ENCODE results near the gene ADSL. TPM values are rescaled to one million over a fixed set of nuclear protein-coding genes. Genes with fewer than 3 reads are reported as not detected.

Gene ADSL
- total RNA-seq, 1 donor: 106 TPM

DNA sequence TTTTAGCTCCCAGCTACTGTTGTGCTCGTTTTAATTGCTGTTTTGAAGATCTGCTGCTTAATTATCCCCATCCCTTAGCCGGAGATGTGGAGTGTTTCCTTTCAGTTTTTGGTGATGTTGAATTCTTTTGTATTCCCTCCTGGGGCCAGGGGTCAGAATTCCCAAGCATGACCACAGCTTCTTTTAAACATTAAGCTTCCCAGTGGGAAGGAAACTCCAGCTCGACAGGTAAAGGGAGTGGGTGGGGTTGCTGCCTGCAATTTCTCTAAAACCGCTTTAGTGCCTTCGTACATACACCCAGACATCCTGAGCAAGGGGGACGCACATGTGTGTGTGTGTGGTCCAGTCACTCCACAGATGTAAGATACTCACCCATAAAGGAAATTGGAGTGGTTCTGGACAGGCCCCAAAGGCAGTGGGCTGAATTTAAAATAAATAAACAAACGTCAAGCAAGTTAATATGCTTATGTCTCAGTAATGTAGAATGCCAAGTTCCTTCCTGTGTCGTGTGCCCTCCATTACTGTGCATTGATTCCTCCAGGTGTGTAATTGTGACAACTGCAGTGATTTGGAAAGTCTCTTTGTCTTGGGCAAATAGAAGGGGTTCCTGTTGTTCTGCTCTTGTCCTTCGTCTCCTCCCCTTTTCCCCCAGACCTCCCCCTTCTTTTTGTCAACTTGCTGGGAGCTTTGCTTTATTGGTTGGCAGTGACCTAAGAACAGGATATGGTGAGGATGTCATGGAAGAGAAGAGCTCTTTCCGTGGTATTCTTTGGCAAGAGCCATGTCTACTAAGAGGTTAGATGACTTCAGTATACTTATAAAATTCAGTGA lies 19.2 kb upstream of the ADSL start:
- no peak for DNase-seq (ENCODE audit: low read depth)
- no peak overlapping the region for H3K4me3 ChIP-seq (ENCODE audit: low read depth, low read length)

DNA sequence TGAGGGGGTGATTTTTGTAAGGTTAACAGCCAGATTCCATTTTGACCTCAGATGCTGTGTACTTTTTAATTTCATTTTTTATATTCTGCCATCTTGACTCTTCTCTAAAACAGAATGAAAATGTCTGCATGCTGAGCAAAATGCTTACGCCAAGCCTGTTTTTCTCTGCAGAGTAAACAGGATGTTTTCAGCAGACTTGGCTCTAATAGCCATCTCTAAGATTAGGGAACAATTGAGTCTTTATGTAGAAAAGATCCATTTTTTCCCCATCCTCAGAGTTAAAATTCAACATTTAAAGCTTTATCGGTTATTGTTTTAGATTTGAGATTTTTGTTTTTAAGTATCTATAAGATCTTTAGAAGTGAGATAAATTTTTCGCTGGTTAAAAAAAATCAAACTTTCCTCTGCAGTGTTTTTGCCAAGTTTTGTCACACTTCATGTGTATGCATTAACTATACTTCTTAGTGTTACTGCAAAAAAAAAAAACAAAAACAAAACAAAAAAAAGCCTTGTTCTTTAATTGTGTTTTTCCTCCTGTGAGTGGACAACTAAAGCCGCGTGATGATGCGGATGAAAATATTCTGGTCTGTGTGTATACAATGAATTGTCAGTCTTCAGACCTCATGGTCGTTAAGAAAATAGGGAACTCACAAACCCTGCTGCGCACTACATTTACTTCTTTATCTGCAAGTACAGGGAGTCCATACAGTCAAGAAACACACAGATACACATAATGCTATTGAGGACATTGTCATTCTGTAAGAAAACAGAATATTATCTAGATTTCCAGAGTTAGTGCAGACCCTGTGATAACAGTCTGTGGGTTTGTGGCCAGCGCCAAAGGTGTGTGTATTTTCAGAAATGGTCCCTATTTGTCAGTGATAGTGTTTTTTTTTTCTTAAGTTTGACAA lies 17.5 kb upstream of the ADSL start:
- TF ChIP-seq, protein P1, sequence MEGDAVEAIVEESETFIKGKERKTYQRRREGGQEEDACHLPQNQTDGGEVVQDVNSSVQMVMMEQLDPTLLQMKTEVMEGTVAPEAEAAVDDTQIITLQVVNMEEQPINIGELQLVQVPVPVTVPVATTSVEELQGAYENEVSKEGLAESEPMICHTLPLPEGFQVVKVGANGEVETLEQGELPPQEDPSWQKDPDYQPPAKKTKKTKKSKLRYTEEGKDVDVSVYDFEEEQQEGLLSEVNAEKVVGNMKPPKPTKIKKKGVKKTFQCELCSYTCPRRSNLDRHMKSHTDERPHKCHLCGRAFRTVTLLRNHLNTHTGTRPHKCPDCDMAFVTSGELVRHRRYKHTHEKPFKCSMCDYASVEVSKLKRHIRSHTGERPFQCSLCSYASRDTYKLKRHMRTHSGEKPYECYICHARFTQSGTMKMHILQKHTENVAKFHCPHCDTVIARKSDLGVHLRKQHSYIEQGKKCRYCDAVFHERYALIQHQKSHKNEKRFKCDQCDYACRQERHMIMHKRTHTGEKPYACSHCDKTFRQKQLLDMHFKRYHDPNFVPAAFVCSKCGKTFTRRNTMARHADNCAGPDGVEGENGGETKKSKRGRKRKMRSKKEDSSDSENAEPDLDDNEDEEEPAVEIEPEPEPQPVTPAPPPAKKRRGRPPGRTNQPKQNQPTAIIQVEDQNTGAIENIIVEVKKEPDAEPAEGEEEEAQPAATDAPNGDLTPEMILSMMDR (IDR thresholded peaks at IDR 0.05; ENCODE audit: insufficient read depth, low read depth, low read length): no peak
- DNase-seq (ENCODE audit: low read depth): no peak
- no peak overlapping the region for H3K4me3 ChIP-seq (ENCODE audit: low read depth, low read length)

More for the DNA sequence above, 19.2 kb upstream of the ADSL start:
- TF ChIP-seq, protein P1 (IDR thresholded peaks at IDR 0.05; ENCODE audit: insufficient read depth, low read depth, low read length): no peak

DNA sequence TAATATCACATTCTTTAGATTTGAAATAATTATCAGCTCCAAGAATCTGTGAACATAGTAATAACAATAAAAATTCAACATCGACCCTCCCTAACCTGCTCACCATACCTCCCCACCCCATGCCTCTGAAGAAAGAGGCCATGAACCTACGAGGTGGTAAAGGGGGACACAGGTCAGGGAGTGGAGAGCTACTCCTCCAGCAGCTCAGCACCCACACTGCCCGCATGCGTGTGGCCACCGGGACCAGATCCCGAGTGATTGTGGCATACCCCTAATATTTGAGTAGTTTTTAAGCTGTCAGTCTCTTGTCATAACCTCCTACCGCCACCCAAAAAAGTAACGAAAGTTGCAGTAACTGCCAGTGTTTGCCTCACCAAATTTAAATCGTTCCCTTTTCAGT lies 16.8 kb upstream of the ADSL start:
- TF ChIP-seq, protein P1 (IDR thresholded peaks at IDR 0.05; ENCODE audit: insufficient read depth, low read depth, low read length): no peak

DNA sequence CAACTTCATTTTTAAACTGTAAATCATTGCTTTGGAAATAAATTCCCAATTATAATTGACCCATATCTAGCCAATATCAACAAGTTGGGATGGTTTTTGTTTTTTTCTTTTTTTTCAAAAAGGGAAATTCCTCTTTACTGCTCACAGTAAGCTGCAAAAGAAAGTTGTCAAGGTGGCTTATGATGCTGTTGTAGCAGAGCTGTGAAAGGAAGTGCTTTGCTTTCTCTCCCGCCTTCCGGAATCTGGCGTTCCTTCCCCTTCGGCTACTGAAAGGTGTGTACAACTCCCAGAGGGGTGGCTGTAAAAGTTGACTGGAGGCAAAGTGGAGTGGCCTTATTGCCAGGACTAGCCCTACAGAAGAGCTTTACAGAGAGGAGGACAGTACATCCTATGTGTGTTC lies 16.2 kb upstream of the ADSL start:
- TF ChIP-seq, protein P1 (IDR thresholded peaks at IDR 0.05; ENCODE audit: insufficient read depth, low read depth, low read length): no peak
- no peak overlapping the region for H3K4me3 ChIP-seq (ENCODE audit: low read depth, low read length)
- no peak for DNase-seq (ENCODE audit: low read depth)

More for the DNA sequence above, 16.8 kb upstream of the ADSL start:
- no peak overlapping the region for H3K4me3 ChIP-seq (ENCODE audit: low read depth, low read length)
- no peak for DNase-seq (ENCODE audit: low read depth)

DNA sequence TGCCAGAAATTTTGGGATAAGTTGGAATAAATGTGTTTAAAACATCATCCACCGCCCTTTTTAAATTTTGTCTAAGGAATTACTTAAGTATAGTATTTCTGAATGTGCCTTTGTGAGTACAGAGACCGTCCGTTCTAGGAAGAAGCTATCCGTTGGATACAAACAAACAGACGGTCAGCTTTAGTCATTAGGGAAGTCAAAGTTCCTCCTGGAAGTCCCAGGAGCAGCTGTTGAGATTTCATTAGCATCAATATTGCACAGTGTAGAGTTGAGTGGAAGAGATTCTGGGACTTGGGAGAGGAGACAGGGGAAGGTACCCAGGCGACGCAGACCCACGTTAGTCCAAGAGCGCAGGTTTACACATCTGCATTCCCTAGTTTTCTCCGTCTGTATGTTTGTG lies 15.7 kb upstream of the ADSL start:
- no peak overlapping the region for H3K4me3 ChIP-seq (ENCODE audit: low read depth, low read length)
- no peak for DNase-seq (ENCODE audit: low read depth)
- TF ChIP-seq, protein P1 (IDR thresholded peaks at IDR 0.05; ENCODE audit: insufficient read depth, low read depth, low read length): no peak

DNA sequence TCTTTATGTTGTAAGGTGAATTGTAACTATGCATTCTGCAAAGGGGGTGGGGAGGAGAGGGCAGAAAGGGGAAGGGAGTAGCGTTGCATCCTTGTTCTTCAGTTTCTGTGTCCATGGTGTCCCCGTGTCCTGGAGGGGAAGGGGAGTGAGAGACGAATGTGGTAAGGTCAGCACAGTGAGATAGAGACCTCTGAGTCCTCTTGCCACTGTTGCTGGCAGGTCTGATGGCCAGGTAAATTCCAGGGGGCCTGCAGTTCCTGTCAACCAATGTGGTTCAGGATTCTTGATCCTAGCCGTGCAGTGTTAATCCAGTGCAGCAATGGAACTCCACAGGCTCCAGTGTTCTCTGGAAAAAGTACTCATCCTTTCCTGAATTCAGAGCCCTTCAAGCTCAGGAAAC lies 14.6 kb upstream of the ADSL start:
- DNase-seq (ENCODE audit: low read depth): no peak
- TF ChIP-seq, protein P1 (IDR thresholded peaks at IDR 0.05; ENCODE audit: insufficient read depth, low read depth, low read length): no peak
- H3K4me3 ChIP-seq (ENCODE audit: low read depth, low read length): no peak overlapping the region

All from fibroblast of villous mesenchyme (primary cell).